GM20431 (cell line): ENCODE results near the gene PATJ.
"Not testable (repeated sequence)": the region's sequence is repeated elsewhere in the genome, so short reads cannot be mapped to it uniquely, and the experiment has no call there.

Experiments
- in situ Hi-C: fragments of 300-500 bp; cut with MseI, MboI; formaldehyde crosslinking; loops from one replicate; pipeline ENCODE4 v1.15.0; 2020; ENCODE audit warnings: low sequenced_read_pairs; ENCODE audit not compliant: unreplicated experiment

The PATJ gene

GRCh38 chr1:62131093-62131725, 388.9 kb downstream of the PATJ start:
- in situ Hi-C loops = no loop called here

- in situ Hi-C loops = no loop called here
Measured at GRCh38 chr1:62138029-62138428, 395.7 kb downstream of the PATJ start.

GRCh38 chr1:62139410-62139809, 397.1 kb downstream of the PATJ start:
- in situ Hi-C loops = no loop called here

GRCh38 chr1:62140666-62141065, 398.4 kb downstream of the PATJ start:
- in situ Hi-C loops = no loop called here

GRCh38 chr1:62142496-62142895, 400.2 kb downstream of the PATJ start:
- in situ Hi-C loops = no loop called here

GRCh38 chr1:62144238-62144831, 402.1 kb downstream of the PATJ start:
- in situ Hi-C loops = no loop called here

GRCh38 chr1:62159940-62160348, 417.7 kb downstream of the PATJ start:
- in situ Hi-C loops = no loop called here

GRCh38 chr1:62161711-62162110, 419.4 kb downstream of the PATJ start:
- in situ Hi-C loops = no loop called here

GRCh38 chr1:62170380-62170779, 428.1 kb downstream of the PATJ start:
- in situ Hi-C loops = loop anchor here (10.0 kb wide), 1 partner anchor 244 kb away; no protein-coding TSS in a partner anchor

- in situ Hi-C loops = loop anchor here (10.0 kb wide), 1 partner anchor 239 kb away; no protein-coding TSS in a partner anchor
Measured at GRCh38 chr1:62175568-62176179, 433.4 kb downstream of the PATJ start.

GRCh38 chr1:62176597-62177312, 434.5 kb downstream of the PATJ start:
- in situ Hi-C loops = loop anchor here (10.0 kb wide), 1 partner anchor 238 kb away; no protein-coding TSS in a partner anchor

- in situ Hi-C loops = loop anchor here (10.0 kb wide), 1 partner anchor 237 kb away; no protein-coding TSS in a partner anchor
Measured at GRCh38 chr1:62177621-62178020, 435.3 kb downstream of the PATJ start.

GRCh38 chr1:62178372-62178771, 436.1 kb downstream of the PATJ start:
- in situ Hi-C loops = loop anchor here (10.0 kb wide), 1 partner anchor 236 kb away; no protein-coding TSS in a partner anchor

- in situ Hi-C loops = not testable (repeated sequence)
Measured at GRCh38 chr1:62180054-62180453, 437.8 kb downstream of the PATJ start.

GRCh38 chr1:62180639-62181038, 438.4 kb downstream of the PATJ start:
- in situ Hi-C loops = no loop called here

GRCh38 chr1:62181532-62181931, 439.3 kb downstream of the PATJ start:
- in situ Hi-C loops = no loop called here

GRCh38 chr1:62182157-62182556, 439.9 kb downstream of the PATJ start:
- in situ Hi-C loops = not testable (repeated sequence)

- in situ Hi-C loops = not testable (repeated sequence)
Measured at GRCh38 chr1:62183164-62184020, 441.1 kb downstream of the PATJ start.

- in situ Hi-C loops = no loop called here
Measured at GRCh38 chr1:62184336-62184735, 442.1 kb downstream of the PATJ start.

- in situ Hi-C loops = not testable (repeated sequence)
Measured at GRCh38 chr1:62185233-62185632, 443.0 kb downstream of the PATJ start.
